NCI-H2029 (cell line): ENCODE measurements around the gene WIPF3.
"Not testable (repeated sequence)": the region's sequence is repeated elsewhere in the genome, so short reads cannot be mapped to it uniquely, and the experiment has no call there.

ENCODE experiments used
- DNase-seq: peaks from one replicate; lab custom pipeline; 2025; lab: John Stamatoyannopoulos, UW

Gene WIPF3

GRCh38 chr7:29955075-29955792, 148.9 kb downstream of the WIPF3 start:
- DNase-seq: no peak

GRCh38 chr7:29955799-29956486, 149.6 kb downstream of the WIPF3 start:
- no peak for DNase-seq

- DNase-seq: no peak
Measured at GRCh38 chr7:29956487-29956836, 150.2 kb downstream of the WIPF3 start.

DNA sequence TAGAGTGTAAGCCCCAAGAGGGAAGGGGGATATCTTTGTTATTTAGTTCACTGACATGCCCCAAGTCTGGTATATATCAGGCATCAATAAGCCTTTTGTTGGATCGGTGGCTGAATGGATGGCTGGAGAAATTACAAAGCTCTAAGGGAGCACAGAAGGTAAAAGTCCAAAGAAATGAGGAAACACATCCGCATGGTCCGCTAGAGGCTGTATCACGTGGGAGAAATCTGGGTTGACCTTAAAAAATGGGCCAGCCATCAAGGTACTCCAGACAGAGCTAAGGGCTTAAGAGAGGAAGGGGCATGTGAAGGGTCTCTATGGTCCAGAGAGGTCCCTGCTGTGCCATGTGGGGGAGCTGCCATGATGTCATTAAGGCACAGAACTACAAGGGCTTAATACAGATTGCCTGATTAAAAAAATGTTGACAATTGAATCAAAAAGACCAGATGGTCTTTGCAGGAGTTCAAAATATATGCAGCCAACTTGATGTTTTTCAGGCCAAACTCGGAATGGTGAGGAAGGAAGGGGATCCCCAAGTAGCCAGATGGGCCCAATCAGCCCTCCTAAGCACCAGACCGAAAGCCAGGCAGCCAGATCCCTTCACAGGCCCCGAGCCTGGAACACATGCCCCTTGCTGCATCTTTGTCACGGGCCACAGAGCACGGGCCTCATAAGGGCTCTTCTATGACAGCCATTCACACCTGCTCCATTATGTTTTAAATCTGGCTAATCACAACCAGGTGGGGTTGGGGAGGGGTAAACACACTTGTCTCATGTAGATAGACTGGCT, 151.4 kb downstream of the WIPF3 start:
- peak; percentile 35 for DNase-seq

DNA sequence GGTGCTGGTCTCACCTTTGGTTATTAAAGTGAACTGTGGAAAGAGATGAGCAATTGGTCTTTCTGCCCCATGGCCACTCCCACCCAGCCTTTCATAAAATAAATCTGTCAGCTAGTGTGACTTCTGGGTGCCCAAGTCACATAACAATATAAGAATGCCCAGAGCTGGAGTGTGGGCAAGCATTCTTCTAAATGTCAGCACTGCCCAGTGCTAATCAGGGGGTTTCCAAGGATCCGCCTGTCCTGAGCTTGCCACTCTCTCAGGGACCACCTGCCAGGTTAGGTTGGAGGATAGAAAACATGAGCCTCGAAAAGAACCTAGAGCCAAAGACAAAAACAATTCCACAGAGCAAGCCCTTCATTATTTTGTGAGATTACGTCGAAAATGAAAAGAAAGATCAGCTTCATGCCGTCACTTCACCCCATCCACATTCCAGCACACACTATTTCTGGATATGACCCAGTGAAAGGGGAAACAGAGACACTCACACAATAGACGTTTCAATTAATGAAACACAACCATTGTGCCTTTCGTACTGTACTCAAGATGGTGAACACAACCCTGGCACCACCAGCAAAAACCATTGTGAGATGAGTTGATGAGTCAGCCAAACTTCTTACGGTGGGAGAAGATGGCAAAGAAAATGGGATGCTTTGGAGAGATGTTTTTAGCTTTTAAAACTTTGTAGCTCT, 152.5 kb downstream of the WIPF3 start:
- no peak for DNase-seq

DNA sequence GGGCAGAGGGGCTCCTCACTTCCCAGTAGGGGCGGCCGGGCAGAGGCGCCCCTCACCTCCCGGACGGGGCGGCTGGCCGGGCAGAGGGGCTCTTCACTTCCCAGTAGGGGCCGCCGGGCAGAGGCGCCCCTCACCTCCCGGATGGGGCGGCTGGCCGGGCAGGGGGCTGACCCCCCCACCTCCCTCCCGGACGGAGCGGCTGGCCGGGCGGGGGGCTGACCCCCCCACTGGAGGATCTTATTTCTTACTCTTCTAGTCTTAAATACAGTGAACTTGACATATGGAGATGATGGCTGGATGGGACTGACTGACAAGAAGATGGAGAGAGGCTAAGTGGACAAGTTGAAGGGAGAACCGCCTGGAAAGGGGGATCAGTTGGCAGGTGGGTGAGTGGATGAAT, 155.3 kb downstream of the WIPF3 start:
- not testable (repeated sequence) for DNase-seq

DNA sequence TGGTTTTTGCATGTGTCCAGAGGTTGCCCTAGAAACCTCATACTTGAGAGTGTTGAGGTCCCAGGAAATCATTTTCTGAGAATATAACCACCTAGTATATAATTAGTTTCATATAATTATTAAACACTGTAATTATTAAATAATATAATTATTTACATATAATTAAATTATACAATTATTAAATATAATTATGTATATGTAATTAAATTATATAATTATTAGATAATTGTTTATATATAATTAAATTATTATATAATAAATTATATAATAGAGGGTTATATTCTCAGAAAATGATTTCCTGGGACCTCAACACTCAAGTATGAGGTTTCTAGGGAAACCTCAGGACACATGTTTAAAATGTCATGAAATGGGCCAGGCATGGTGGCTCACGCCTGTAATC, 155.7 kb downstream of the WIPF3 start:
- no peak for DNase-seq

GRCh38 chr7:29965030-29965429, 158.7 kb downstream of the WIPF3 start:
- no peak for DNase-seq
